Measurements from ENCODE around the gene TUBAL3. TPM values are rescaled to one million over a fixed set of nuclear protein-coding genes. Genes with fewer than 3 reads are reported as not detected.
A peak's percentile ranks its signal among the peaks of the same experiment; 100 is the strongest.

The TUBAL3 gene
- total and polyA plus RNA-seq, 9 of the 15 experiments (the other 6 are each of a cell fraction or from before 2014, with no cell fraction given) = 5.5 to 10.1 (median 6.9) TPM

DNA sequence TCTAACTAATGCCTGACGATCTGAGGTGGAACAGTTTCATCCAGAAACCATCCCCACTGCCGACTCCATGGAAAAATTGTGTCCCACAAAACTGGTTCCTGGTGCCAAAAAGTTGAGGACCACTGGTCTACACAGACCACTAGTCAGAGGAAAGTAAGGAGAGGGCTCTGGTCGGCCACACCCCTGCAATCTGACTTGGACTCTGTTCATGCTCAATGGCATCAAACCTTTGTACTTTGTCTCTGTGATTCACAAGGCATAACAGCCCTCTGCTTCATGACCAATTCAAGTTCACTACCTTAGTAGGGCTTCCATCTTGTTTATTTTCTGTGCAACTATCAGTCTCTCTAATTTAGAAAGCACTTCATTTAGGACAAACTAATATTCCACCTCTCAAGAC is 1.8 kb downstream of the TUBAL3 start:
- in situ Hi-C loops (cut with MboI) = no loop called here

More for the DNA sequence above, 1.8 kb downstream of the TUBAL3 start:
- DNase-seq (ENCODE audit: extremely low read depth in 1 of 4, low spot score in 3 of 4) (no peak), ATAC-seq (peak; percentile 26; the same call in 2 of the 3 replicates), FAIRE-seq (no peak)
- no peaks in the 10 kb centered on the region for H3K9me1 ChIP-seq (ENCODE audit: control insufficient read depth, insufficient read depth, low read length)
- H3K36me3 ChIP-seq (ENCODE audit: control insufficient read depth, insufficient read depth, low read length) = no peaks in the 10 kb centered on the region; the same call in 2 of the 3 replicates
- TF ChIP-seq MEF2D (tag; conservative IDR thresholded peaks at IDR 0.05; ENCODE audit: low read depth) = no peak
- no peak for TF ChIP-seq ZNF23 (CRISPR knock-in tag; IDR thresholded peaks at IDR 0.05)
- no peak for TF ChIP-seq ZNF766 (CRISPR knock-in tag; conservative IDR thresholded peaks at IDR 0.05)
- TF ChIP-seq IFI16 (CRISPR knock-in tag; IDR thresholded peaks at IDR 0.05) = no peak
- TF ChIP-seq KLF1 (tag; IDR thresholded peaks at IDR 0.05) = no peak
- TF ChIP-seq, protein P1, sequence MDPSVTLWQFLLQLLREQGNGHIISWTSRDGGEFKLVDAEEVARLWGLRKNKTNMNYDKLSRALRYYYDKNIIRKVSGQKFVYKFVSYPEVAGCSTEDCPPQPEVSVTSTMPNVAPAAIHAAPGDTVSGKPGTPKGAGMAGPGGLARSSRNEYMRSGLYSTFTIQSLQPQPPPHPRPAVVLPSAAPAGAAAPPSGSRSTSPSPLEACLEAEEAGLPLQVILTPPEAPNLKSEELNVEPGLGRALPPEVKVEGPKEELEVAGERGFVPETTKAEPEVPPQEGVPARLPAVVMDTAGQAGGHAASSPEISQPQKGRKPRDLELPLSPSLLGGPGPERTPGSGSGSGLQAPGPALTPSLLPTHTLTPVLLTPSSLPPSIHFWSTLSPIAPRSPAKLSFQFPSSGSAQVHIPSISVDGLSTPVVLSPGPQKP (CRISPR knock-in tag; IDR thresholded peaks at IDR 0.05) = no peak
- TF ChIP-seq PCBP1 (IDR thresholded peaks at IDR 0.05; ENCODE audit: low read depth, low read length, poor library complexity, severe bottlenecking) = no peak
- TF ChIP-seq ILF3 (IDR thresholded peaks at IDR 0.05; ENCODE audit: borderline replicate concordance) = no peak
- no peak for TF ChIP-seq STAG1 (CRISPR knock-in tag; IDR thresholded peaks at IDR 0.05; ENCODE audit: borderline replicate concordance)
- no peak for TF ChIP-seq JUND (IDR thresholded peaks at IDR 0.05; ENCODE audit: borderline replicate concordance, low read depth, low read length)
- TF ChIP-seq JUND (tag; IDR thresholded peaks at IDR 0.05; ENCODE audit: borderline replicate concordance, low read depth, low read length) = no peak
- no peak for TF ChIP-seq ZNF140 (CRISPR knock-in tag; IDR thresholded peaks at IDR 0.05)
- H4K20me1 ChIP-seq (replicated peaks; ENCODE audit: control insufficient read depth, insufficient read depth, low read length) = no peaks in the 10 kb centered on the region
- BruUV-seq (replicated peaks) = no TSS peak
- H3K4me3 ChIP-seq = no peak overlapping the region
- no peak overlapping the region for H2AFZ ChIP-seq (ENCODE audit: low read depth, low read length)
- ChIA-PET CTCF (ENCODE audit: low intra/inter-chr PET ratio) (no interaction called here), POLR2A (interaction anchor here (0.8 kb wide), 1 partner anchor 12 kb away, joined by 3 read pairs; no protein-coding TSS in a partner anchor)
- no peaks in the 10 kb centered on the region for H3K79me2 ChIP-seq (ENCODE audit: control insufficient read depth, insufficient read depth, low read length)
- 40% methylated on average over 3 of the region's 3 CpGs for WGBS (ENCODE audit: insufficient coverage, low coverage, missing lambda C conversion rate)
- 0 out of 2 replicates have a peak overlapping the region, but pooled peaks have one; percentile 13 for H3K4me2 ChIP-seq (ENCODE audit: insufficient read depth, low read length)
- H3K27ac ChIP-seq (ENCODE audit: extremely low read depth, low read depth, low read length) = no peak overlapping the region
- peaks cover 2 to 21% of the 10 kb centered on the region in 2 experiments; a peak in 3 of 5 replicates for H3K4me1 ChIP-seq (replicated peaks in 1 of 2; ENCODE audit: control insufficient read depth in 2 of 2, insufficient read depth in 2 of 2, low read length in 2 of 2)
- intact Hi-C loops (cut with micrococcal nuclease) = no loop called here
- H3K9ac ChIP-seq (ENCODE audit: insufficient read depth in 1 of 2, low read depth in 2 of 2, low read length in 2 of 2) = no peak overlapping the region; a peak in 1 of 4 replicates
- no peaks in the 10 kb centered on the region for H3K9me3 ChIP-seq (replicated peaks; ENCODE audit: control insufficient read depth, insufficient read depth, low read depth, low read length)
- H3K27me3 ChIP-seq (ENCODE audit: control insufficient read depth in 2 of 2, insufficient read depth in 2 of 2, low read length in 2 of 2) = no peaks in the 10 kb centered on the region

Data from K562 (cell line).